Inferior parietal cortex (tissue), 1 donor: Measurements from ENCODE around the gene CD96.

ENCODE experiments used
- DNase-seq: peaks from one replicate; pipeline ENCODE4 v3.0.0-alpha.2; 2016; ENCODE audit errors: extremely low spot score

The CD96 gene

GRCh38 chr3:111676211-111677006, 134.4 kb downstream of the CD96 start:
- DNase-seq, result no peak

DNA sequence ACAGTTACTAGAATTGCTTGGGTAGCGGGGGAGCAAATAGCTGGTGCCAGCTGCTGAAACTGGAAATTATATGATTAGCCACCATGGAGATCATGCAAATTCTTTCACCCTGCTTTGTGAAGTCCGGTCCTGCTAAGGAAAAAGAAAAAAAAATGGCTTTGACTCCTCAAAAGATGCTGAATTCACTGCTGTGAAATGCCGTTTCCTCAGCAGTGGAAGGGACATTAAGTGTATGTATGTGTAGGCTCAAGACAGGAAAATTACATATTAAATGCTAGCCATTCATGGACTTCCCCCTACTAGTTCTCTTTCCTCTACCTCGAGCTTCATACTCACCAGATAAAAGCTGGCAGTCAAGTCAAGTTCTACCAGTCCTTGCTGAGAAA, 135.0 kb downstream of the CD96 start:
- DNase-seq, result no peak

DNA sequence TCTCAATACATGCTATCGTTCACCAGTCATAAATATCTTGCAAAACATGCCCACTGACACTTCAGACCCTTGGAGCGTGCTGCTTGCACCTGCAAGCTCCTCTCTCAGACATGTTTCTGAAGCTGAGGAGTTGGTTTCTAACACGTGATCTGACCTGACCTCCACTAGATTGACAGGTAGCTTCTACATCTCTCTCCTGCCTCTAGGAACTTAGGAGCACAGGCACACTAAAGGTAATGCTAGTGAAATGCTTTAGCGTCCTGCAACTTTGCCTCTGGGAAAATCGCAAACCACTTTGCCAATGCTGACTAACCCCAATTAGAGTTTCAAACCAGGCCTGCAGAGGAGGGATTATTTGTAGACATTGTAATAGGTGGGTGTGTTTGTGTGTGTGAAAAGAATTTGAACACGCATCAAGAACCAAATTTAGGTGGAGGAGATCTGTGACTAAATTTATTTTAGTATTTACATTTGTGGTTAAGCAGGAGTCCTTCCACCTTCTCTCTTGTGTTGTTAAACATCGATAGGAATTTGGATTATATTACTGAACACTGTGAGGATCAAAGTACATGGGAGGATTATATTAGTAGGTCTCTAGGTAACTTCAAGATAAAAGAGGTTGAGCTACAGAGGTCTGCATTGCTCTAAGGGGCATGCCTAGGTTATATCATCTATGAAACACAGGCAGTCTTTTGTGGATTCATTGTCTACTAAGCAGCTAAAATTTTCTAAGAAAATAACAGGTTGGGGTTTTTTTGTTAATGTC, 139.8 kb downstream of the CD96 start:
- DNase-seq, result no peak

GRCh38 chr3:111684640-111685039, 142.6 kb downstream of the CD96 start:
- DNase-seq, result no peak

DNA sequence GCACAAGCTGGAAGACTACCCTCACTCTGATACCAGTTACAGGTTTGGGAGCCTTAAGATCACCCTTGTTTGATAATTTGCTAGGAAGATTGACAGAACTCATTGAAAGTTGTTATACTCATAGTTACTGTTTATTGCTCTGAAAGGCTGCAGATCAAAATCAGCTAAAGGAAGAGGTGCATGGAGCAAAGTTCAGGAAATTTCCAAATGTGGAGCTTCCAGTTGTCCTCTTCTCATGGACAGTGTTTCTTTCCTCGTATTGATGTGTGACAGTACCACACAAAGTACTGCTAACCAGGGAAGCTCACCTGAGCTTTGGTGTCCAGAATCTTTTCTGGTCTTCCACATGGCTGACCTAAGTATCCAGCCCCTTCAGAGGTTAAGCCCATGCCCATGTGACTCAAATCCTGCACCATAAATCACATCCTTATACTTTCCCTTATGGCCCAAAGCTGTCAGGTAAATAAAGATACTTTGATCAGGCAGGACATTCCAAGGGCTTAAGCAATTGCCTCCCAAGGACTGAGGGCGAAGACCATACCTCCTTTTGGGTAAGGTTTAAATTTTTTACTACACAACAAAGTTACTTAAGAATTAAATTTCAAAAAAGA, 146.3 kb downstream of the CD96 start:
- no peak for DNase-seq

DNA sequence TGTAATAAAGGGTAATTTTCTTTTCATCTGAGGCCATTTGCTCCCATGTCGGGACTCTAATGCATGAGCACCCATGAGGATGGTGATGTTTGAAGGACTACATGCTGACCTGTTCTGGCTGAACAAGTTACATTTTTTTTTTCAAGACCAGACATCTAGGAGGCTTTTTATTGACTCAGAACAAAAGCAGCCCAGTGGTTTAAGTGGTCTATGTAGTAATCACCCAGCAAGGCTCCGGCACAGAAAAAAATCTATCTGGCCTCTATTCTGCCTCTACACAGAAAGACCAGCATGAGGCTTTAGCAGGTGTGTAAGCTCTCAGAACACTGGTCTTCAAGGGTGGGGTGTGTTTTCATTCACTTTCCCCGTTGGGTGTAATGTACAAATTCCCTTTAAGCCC, 148.2 kb downstream of the CD96 start:
- no peak for DNase-seq

- peak; percentile 49 for DNase-seq
Observed at GRCh38 chr3:111691293-111691909, 149.4 kb downstream of the CD96 start.

DNA sequence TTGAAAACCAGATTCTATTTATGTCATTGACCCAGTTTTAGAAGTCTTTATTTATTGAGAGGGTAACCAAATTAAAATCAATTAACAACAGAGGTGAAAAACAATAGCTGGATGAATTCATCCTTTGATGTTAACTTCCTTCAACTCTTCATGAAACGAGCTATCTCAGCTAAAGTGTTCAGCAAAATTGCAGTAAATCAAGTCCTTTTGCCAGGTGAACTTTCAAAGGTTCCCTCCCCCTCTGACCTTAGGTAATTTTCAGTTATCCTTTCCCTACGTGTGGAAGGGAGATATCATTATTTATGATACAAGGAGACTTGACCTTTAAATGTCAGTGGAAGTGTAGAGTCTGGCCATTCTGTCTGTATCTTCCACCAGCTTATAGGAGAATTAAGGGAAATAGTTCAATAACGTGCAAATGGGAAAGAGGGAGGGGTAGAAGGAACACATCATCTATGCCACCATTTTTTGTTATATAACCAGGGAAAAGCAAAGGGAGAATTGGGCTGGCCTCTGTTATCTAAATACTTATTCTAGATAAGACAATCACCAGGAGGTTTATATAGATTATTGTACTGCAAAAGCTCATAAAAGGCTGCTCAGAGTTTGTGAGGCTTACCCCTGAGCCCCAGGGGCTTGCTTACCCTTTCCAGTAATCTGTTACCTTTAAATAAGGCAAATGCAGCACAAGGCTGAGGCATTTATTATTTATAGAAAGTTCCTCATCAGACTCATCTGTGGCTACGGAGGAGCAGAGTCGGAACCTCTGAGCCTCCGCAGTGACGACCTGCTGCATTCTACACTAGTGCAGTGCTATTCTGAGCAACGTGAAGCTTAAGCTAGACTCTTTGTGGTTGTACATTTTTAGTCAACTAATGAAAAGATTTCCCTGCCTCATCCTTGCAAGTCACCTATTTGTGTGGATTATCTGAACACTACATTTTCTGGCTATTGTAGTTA, 150.9 kb downstream of the CD96 start:
- no peak for DNase-seq

DNA sequence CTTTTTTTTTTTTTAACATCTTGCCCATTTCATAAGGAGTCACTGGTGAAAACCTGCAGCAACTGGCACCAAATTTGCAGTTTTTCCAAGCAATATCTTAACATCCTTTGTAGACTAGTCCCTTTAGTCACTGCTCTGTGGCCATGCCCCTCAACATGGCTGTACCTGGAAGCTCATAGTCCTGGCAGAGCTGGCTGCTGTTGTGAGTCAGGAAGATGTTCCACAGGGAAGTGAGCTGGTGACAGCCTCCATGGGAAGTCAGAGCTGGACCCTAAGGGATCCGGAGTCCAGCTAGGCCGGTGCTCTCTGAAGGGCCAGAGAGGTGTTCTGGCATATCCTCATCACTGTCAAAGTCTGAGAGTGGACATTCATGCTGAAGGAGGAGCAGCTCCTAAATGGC, 152.5 kb downstream of the CD96 start:
- no peak for DNase-seq

DNA sequence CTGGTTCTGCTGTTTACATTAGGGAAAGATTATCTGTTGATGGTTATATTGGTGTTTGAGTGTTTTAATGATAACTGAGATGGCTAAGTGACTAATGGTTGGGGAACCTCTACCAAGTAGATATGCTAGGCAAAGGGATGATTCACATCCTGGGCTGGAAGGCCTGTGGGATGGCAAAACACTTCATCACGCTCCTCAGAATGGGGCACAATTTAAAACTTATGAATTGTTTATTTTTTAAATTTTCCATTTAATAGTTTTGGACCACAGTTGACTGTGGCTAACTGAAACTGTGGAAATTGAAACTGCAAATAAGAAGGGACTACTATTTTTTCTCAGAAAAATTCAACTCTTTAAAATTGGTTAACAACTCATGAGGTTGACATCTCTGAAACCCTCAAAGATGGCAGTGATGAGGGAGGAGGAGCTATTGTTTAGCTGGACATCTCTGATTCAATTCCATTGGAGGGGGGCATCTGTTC, 153.7 kb downstream of the CD96 start:
- no peak for DNase-seq

- no peak for DNase-seq
Observed at GRCh38 chr3:111700054-111700453, 158.1 kb downstream of the CD96 start.

DNA sequence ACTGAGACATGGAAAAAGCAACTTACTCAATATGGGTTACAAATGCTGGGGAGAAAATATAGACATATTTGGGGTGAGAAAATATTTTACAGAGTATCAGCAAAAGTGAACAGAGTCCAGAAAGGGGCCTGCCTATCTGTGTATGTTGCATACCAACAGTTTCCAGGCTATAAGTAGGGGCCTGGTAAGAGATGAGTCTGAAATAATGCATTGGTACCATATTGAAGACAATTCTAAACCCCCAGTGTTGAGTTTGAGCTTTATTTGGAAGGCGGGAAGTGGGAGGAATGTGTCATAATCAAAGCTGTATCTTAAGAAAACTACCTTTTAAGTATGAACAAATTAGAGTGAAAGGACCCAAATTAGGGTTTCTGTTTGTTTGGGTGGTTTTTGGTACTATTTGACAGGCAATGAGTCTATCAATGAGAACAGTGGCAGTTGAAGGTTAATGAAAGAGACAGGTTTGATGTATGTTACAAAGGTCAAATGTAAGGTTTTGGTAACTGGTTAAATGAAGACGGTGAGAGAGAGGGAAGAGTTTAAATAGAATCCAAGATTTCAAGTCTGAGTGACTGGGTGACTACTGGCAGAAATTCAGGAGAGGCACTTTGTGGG, 159.4 kb downstream of the CD96 start:
- DNase-seq, result no peak
